ENCODE results near the gene OSBPL2. TPM values are rescaled to one million over a fixed set of nuclear protein-coding genes. Genes with fewer than 3 reads are reported as not detected.
A peak's percentile ranks its signal among the peaks of the same experiment; 100 is the strongest.

The OSBPL2 gene
- total RNA-seq, 1 experiment from 2014 or later: 18.4 TPM

DNA sequence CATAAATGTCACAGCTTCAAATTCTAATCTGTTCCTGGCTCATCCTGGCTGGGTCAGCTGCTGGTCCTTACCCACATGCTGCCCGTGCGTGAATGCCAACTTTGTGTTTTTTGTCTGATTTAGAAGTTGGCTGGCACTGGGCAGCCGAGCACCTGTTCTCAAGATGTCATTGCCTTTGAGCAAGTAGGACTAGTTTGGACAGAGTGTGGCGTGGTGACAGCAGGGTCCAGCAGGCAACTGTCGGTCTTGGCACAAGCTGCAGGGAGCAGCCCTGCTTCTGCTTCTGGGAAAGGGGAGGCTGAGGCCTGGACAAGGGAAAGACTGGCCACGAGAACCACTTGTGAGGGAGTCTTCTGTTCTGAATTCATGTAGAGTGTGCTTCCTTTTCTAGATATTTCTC, 38.1 kb downstream of the OSBPL2 start:
- Histone ChIP-seq H3K9me3 (no peaks in the 10 kb centered on the region), H3K4me3 (no peak overlapping the region), H3K36me3 (peaks cover 37% of the 10 kb centered on the region), H3K27me3 (no peaks in the 10 kb centered on the region)
- DNase-seq: no peak

DNA sequence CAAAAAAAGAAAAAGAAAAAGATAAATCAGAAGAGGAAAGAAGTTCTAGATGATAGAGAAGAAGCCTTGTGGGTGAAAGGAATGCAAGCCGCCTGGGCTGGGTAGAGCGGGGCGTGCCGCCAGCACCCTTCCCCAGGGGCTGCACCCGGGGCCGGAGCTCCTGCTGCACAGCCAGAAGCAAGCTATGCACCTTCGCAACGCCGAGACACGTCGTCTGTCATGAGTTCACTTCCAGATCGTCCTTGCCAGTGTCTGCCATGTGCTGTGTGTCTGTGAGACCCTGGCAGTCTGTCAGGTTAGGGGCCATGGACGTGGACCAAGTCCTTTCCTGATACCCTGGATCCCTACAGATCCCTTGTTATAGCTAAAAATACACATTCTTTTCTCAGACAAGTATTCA, 38.9 kb downstream of the OSBPL2 start:
- no peak for DNase-seq
- H3K36me3 ChIP-seq: peaks cover 42% of the 10 kb centered on the region

GRCh38 chr20:62280303-62280702, 42.0 kb downstream of the OSBPL2 start:
- H3K9me3 ChIP-seq: no peaks in the 10 kb centered on the region
- H3K27me3 ChIP-seq: no peaks in the 10 kb centered on the region
- peaks cover 59% of the 10 kb centered on the region for H3K36me3 ChIP-seq
- DNase-seq: no peak
- no peak overlapping the region for H3K4me3 ChIP-seq

More for the DNA sequence above, 38.9 kb downstream of the OSBPL2 start:
- no peak overlapping the region for H3K4me3 ChIP-seq
- no peaks in the 10 kb centered on the region for H3K9me3 ChIP-seq
- H3K27me3 ChIP-seq: no peaks in the 10 kb centered on the region

GRCh38 chr20:62281161-62281933, 43.0 kb downstream of the OSBPL2 start:
- H3K4me3 ChIP-seq: no peak overlapping the region
- DNase-seq: no peak
- no peaks in the 10 kb centered on the region for H3K27me3 ChIP-seq
- H3K9me3 ChIP-seq: no peaks in the 10 kb centered on the region
- H3K36me3 ChIP-seq: peaks cover 64% of the 10 kb centered on the region

- peaks cover 69% of the 10 kb centered on the region for H3K36me3 ChIP-seq
Observed at GRCh38 chr20:62282103-62282502, 43.8 kb downstream of the OSBPL2 start.

GRCh38 chr20:62282877-62283503, 44.7 kb downstream of the OSBPL2 start:
- H3K36me3 ChIP-seq: peaks cover 66% of the 10 kb centered on the region
- no peak for DNase-seq

More at GRCh38 chr20:62282103-62282502, 43.8 kb downstream of the OSBPL2 start:
- H3K4me3 ChIP-seq: no peak overlapping the region
- H3K9me3 ChIP-seq: no peaks in the 10 kb centered on the region
- H3K27me3 ChIP-seq: no peaks in the 10 kb centered on the region
- DNase-seq: no peak

DNA sequence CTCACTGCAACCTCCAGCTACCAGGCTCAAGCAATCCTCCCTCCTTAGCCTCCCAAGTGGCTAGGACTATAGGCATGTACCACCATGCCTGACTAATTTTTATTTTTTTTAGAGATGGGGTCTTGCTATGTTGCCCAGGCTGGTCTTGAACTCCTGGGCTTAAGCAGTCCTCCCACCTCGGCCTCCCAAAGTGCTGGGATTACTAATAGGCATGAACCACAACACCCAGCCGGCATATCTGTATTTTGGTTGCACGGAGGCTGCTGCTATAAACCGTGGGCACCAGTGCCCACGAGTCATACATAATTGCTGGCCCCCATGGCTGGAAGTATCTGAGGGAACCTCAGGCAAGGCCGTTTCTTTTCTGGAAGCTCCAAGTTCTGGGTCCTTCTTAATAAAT, 46.1 kb downstream of the OSBPL2 start:
- Histone ChIP-seq H3K9me3 (no peaks in the 10 kb centered on the region), H3K4me3 (no peak overlapping the region), H3K27me3 (no peaks in the 10 kb centered on the region), H3K36me3 (peaks cover 61% of the 10 kb centered on the region)
- peak; percentile 58 for DNase-seq

More at GRCh38 chr20:62282877-62283503, 44.7 kb downstream of the OSBPL2 start:
- H3K9me3 ChIP-seq: no peaks in the 10 kb centered on the region
- H3K4me3 ChIP-seq: no peak overlapping the region
- H3K27me3 ChIP-seq: no peaks in the 10 kb centered on the region

DNA sequence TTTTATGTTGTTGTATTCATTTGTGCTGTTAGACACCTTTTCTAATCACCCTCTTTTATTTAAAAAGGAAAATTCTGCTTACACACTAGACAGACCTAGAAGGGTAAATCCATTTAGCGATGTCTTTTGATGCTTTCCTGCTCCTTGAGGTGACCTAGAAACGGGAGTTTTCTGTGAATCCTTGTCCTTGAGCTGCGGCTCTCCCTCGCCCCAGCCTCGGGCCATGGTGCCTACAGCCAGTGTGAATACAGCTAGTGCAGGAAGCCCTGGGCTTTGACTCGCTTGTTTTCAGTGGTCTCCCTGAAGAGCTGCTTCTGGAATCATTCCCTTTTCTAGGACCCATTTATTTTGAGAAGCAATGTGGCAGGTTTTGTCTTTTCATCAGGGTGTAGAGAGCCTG, 46.8 kb downstream of the OSBPL2 start:
- H3K36me3 ChIP-seq: peaks cover 55% of the 10 kb centered on the region
- no peak for DNase-seq
- H3K27me3 ChIP-seq: no peaks in the 10 kb centered on the region
- no peak overlapping the region for H3K4me3 ChIP-seq
- no peaks in the 10 kb centered on the region for H3K9me3 ChIP-seq

DNA sequence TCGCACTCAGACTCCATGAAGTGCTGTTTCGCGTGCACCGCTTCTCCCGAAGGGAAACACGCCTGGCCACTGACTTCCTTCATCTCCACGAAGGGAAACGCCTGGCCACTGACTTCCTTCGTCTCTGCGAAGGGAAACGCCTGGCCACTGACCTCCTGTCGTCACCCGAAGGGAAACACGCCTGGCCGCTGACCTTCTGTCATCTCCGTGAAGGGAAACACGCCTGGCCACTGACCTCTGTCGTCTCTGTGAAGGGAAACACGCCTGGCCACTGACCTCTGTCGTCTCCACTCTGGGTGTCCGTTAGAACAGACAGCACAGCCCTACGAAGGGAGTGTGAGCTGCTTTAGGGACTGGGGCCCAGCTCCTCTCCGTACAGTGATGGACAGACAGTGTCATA, 47.4 kb downstream of the OSBPL2 start:
- Histone ChIP-seq H3K27me3 (no peaks in the 10 kb centered on the region), H3K4me3 (no peak overlapping the region), H3K36me3 (peaks cover 52% of the 10 kb centered on the region), H3K9me3 (no peaks in the 10 kb centered on the region)
- DNase-seq: no peak

GRCh38 chr20:62286493-62287064, 48.3 kb downstream of the OSBPL2 start:
- peaks cover 52% of the 10 kb centered on the region for H3K36me3 ChIP-seq
- H3K27me3 ChIP-seq: no peaks in the 10 kb centered on the region
- no peak for DNase-seq
- H3K9me3 ChIP-seq: no peaks in the 10 kb centered on the region
- no peak overlapping the region for H3K4me3 ChIP-seq

DNA sequence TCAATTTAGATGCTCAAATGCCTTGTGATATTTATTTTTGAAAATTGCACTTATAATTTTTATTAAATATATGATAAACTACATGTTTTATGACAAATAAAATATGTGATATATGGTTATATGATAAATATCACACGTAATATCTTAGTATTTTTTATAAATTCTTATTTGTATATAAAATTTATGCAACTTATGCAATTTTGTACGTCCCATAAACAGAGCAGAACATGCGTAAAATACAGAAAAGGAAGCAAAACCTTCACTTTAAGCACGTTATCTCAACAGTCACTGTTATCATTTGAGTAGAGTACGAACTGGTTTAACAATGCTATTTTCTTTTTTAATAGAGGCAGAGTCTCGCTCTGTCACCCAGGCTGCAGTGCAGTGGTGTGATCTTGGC, 48.8 kb downstream of the OSBPL2 start:
- peaks cover 49% of the 10 kb centered on the region for H3K36me3 ChIP-seq
- H3K27me3 ChIP-seq: no peaks in the 10 kb centered on the region
- H3K9me3 ChIP-seq: no peaks in the 10 kb centered on the region
- no peak for DNase-seq
- no peak overlapping the region for H3K4me3 ChIP-seq

GRCh38 chr20:62287759-62288534, 49.6 kb downstream of the OSBPL2 start:
- Histone ChIP-seq H3K27me3 (no peaks in the 10 kb centered on the region), H3K9me3 (no peaks in the 10 kb centered on the region), H3K4me3 (no peak overlapping the region), H3K36me3 (peaks cover 43% of the 10 kb centered on the region)
- no peak for DNase-seq

DNA sequence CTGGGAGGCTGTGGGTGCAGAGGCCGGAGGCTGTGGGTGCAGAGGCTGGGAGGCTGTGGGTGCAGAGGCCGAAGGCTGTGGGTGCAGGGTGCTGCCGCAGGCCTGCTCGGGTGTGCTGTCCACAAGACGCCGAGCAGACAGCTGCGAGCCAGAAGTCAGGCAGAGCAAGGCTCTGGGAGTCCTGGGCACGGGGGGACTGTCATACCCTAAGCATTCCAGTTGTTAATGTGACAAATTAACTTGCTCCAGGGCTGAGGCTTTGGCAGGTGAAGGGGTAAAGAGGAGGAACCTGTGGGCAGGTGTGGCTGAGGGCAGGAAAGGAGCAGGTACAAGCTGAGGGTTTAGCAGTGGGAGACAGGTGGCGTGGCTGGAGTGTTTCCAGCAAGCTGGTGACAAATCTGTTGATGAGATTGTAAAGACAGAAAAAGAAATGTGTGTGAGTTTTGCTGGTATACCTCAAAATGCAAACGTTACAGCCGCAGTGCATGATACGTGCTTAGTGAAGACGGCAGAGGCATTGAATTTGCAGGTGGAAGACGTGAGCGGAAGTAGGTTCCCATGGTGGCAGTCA, 50.3 kb downstream of the OSBPL2 start:
- H3K9me3 ChIP-seq: no peaks in the 10 kb centered on the region
- H3K27me3 ChIP-seq: no peaks in the 10 kb centered on the region
- H3K4me3 ChIP-seq: no peak overlapping the region
- H3K36me3 ChIP-seq: peaks cover 43% of the 10 kb centered on the region
- DNase-seq: no peak

- peaks cover 42% of the 10 kb centered on the region for H3K36me3 ChIP-seq
- H3K9me3 ChIP-seq: no peaks in the 10 kb centered on the region
- no peak overlapping the region for H3K4me3 ChIP-seq
- H3K27me3 ChIP-seq: no peaks in the 10 kb centered on the region
- DNase-seq: no peak
Observed at GRCh38 chr20:62289131-62289530, 50.8 kb downstream of the OSBPL2 start.

DNA sequence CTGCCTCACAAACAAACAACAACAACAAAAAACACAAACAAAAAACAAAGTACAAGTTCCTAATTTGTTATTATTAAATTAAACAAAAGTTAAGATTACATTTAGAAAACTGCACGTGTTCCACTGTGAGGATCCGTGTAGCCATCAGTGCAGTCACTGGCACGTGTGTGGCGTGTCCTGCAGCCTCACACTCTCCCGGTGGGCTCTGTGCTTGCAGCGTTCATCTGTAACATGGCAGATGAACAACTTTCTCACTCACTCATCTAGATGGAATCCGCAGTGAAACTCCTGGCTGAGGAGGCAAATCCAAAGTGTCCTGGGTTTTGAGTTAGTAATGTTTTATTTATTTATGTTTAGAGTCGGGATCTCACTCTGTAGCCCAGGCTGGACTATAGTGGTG, 51.6 kb downstream of the OSBPL2 start:
- H3K27me3 ChIP-seq: no peaks in the 10 kb centered on the region
- no peak overlapping the region for H3K4me3 ChIP-seq
- peaks cover 43% of the 10 kb centered on the region for H3K36me3 ChIP-seq
- no peaks in the 10 kb centered on the region for H3K9me3 ChIP-seq
- DNase-seq: no peak

DNA sequence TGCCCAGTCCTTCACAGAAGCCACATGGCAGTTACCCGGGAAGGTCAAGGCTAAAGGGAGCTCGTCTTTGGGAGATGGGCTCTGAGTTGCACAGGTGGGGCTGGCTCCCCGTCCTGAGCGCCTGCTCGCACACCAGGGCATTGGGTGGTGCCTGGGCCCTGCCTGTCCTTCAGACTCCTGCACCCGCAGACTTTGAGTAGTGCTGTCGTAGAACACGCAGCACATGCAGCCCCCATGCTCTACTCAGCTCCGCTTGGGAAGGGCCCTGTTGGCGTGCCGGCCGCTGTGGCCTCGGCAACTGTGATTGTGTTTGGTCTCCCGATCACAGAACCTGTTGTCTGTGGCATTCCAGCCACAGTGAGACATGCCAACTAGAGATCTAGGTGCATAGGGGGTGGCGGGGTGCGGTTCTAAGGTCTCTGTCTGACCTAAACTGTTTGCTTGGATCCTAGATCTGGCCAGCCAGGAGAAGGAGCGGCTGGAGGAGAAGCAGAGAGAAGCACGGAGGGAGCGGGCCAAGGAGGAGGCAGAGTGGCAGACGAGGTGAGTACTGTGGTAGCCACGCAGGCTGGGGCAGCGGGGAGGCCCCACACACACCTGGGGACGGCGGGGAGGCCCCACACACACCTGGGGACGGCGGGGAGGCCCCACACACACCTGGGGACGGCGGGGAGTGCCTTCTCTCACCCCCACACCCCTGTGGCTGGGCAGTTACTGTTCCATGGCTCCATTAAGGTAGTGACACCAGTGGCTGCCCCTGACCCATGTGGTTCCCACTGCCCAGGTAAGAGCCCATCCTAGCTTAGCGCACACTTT, 53.1 kb downstream of the OSBPL2 start:
- H3K9me3 ChIP-seq: no peaks in the 10 kb centered on the region

More for the DNA sequence above, 53.1 kb downstream of the OSBPL2 start:
- no peaks in the 10 kb centered on the region for H3K27me3 ChIP-seq
- H3K4me3 ChIP-seq: no peak overlapping the region
- H3K36me3 ChIP-seq: peaks cover 47% of the 10 kb centered on the region
- no peak for DNase-seq
